Stomach smooth muscle (tissue), 2 donors: ENCODE results near the gene MBNL2.

Experiments used
- H3K27ac ChIP-seq: one replicate; pipeline ENCODE4 v1.7.0; 2013; ENCODE audit warnings: mild to moderate bottlenecking, low read length, inconsistent platforms
- H3K27me3 ChIP-seq, 2 donors: one replicate each; pipeline ENCODE4 v1.7.0; 2013; ENCODE audit warnings: low read length in 2 of 2; ENCODE audit not compliant: insufficient read depth in 2 of 2, control insufficient read depth in 1 of 2
- H3K36me3 ChIP-seq, 2 donors: one replicate each; pipeline ENCODE4 v1.7.0; 2013; ENCODE audit warnings: low read length in 2 of 2; ENCODE audit not compliant: control insufficient read depth in 2 of 2, insufficient read depth in 2 of 2
- H3K4me1 ChIP-seq: one replicate; pipeline ENCODE4 v1.7.0; 2013; ENCODE audit warnings: low read length; ENCODE audit not compliant: control insufficient read depth, insufficient read depth
- H3K4me3 ChIP-seq, 2 donors: one replicate each; pipeline ENCODE4 v1.7.0; 2013; ENCODE audit warnings: low read length in 2 of 2
- H3K9ac ChIP-seq, 2 donors: one replicate each; pipeline ENCODE4 v1.7.0; 2013; ENCODE audit warnings: low read length in 2 of 2, mild to moderate bottlenecking in 1 of 2
- H3K9me3 ChIP-seq, 2 donors: one replicate each; pipeline ENCODE4 v1.7.0; 2013; ENCODE audit warnings: low read length in 2 of 2; ENCODE audit not compliant: control insufficient read depth in 2 of 2
- donor health status: healthy.
- donor health status: Pancreatic carcinoma.

Gene MBNL2

DNA sequence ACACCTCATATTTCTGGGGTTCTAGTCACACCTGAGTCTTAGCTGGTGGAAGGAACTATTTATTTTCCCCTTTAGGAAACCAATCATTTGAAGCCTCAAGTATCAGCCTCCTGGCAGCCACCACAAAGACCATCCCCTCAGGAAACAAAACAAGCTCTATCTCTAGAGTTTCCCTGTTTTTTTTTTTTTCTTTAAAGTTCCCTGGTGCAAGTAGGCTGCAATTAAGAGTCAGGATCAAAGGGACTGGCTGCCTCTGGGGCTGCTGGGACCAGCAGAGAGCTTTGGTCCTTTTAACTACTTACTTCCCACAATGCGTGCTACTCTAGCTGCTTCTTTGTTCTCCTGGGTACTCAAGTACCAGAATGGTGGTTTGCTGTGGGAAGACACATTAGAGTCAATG is 11.4 kb downstream of the MBNL2 start:
- Histone ChIP-seq H3K27me3 (no peaks in the 10 kb centered on the region), H3K9ac (no peak overlapping the region), H3K4me1 (peaks cover 59% of the 10 kb centered on the region), H3K9me3 (no peaks in the 10 kb centered on the region), H3K4me3 (no peak overlapping the region), H3K27ac (peak overlapping the region; percentile 31), H3K36me3 (peaks cover 4 to 7% of the 10 kb centered on the region in 2 donors)

DNA sequence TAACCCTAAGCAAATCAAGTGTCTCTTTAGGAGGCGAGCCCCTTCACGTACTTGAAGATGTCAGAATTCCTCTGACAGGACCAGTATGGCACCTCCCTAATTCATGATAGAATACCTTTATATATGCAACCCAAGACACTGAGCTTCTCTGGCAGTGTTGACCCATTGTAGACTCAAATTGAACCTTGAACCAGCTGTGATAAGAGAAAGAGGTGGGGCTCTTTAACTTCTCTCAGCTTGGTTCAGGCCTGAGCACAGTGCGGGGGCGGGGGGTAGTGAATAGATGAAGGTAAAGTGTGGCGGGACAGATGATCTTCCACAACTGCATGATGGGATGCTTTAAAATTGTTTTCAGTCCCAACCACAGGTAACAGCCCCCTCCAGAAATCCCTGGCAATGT is 12.1 kb downstream of the MBNL2 start:
- Histone ChIP-seq H3K27ac (peak overlapping the region; percentile 31), H3K4me1 (peaks cover 64% of the 10 kb centered on the region), H3K9me3 (no peaks in the 10 kb centered on the region), H3K27me3 (no peaks in the 10 kb centered on the region), H3K4me3 (peak overlapping the region in 1 of 2 donors; percentile 69), H3K36me3 (peaks cover 4 to 7% of the 10 kb centered on the region in 2 donors), H3K9ac (no peak overlapping the region)

DNA sequence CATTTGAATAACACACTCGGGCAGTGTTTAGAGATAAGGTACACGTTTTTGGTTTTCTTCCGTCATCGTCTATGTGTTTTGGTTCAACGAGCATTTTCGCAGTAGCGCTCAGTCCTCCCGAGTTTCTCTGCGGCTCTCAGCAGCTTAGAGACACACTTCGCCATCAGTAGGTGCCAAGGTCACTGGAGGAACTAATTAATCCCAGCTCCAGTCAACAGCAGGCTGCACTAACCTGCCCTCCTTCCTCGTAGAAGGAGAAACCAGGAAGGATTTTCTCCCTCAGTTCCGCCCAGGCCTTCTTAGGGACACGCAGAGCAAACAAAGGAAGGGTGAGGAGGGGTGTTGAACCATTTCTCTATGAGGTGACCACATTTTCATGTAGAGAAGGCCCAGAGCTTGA is 12.6 kb downstream of the MBNL2 start:
- Histone ChIP-seq H3K9ac (peak overlapping the region; percentile 37 to 62), H3K9me3 (no peaks in the 10 kb centered on the region), H3K36me3 (peaks cover 4 to 7% of the 10 kb centered on the region in 2 donors), H3K4me3 (peak overlapping the region; percentile 23 to 69), H3K4me1 (peaks cover 65% of the 10 kb centered on the region), H3K27ac (peak overlapping the region; percentile 31), H3K27me3 (no peaks in the 10 kb centered on the region)

DNA sequence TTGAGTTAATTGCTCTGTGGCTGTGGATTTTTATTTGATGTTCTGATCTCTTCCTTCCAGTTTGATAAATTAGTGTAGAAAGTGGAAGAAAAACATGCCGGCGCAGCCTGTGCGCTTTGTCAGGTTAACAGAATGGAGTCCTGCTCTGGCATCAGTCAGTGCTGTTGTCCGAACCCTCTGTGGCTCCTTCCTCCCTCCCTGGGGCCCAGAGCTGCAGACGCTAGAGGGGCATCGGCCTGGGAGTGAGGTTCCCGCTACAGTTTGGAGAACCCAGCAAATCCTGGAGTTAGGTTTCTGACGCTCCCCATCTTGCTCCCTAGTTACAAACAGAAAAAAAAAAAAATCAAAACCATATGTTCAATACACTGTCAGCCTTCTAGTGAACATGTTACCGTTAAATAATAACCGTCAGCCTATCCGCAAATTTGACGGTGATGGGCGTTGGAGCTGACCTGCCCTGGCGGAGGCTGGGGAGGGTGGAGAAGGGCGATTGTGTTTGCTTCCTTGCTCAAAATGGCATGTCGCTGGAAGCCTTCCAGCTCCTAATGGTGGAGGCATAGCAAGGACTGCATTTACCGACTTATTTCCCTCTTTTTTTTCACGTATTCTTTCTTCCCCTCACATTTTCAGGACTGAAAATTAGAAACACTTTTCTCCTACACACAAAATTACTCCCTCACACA is 13.6 kb downstream of the MBNL2 start:
- Histone ChIP-seq H3K4me3 (peak overlapping the region; percentile 23 to 69), H3K4me1 (peaks cover 70% of the 10 kb centered on the region), H3K9me3 (no peaks in the 10 kb centered on the region), H3K9ac (peak overlapping the region; percentile 55 to 62), H3K27ac (peak overlapping the region; percentile 31), H3K36me3 (peaks cover 4 to 7% of the 10 kb centered on the region in 2 donors), H3K27me3 (no peaks in the 10 kb centered on the region)

DNA sequence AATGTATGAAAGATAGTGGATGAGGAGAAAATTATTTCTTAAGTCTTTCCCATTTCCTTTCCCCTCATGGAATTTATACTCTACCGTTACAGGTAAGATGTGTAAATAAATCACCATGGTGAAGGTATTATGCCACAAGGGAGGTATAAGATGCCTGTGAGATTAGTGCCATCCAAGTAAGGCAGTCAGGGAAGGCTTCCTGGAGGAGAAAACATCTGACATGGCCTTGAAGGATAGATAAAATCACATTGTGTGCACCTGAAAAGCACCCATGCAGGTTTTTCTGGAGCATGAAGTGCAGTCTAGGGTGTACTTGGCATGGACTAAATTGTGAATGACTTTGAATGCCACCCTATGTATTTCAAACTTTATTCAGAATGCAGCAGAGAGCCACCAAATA is 15.3 kb downstream of the MBNL2 start:
- peaks cover 69% of the 10 kb centered on the region for H3K4me1 ChIP-seq
- H3K4me3 ChIP-seq, result no peak overlapping the region
- H3K27me3 ChIP-seq, result no peaks in the 10 kb centered on the region
- H3K36me3 ChIP-seq, result peaks cover 0 to 2% of the 10 kb centered on the region in 2 donors
- H3K9me3 ChIP-seq, result no peaks in the 10 kb centered on the region
- peak overlapping the region; percentile 74 for H3K27ac ChIP-seq
- H3K9ac ChIP-seq, result no peak overlapping the region

DNA sequence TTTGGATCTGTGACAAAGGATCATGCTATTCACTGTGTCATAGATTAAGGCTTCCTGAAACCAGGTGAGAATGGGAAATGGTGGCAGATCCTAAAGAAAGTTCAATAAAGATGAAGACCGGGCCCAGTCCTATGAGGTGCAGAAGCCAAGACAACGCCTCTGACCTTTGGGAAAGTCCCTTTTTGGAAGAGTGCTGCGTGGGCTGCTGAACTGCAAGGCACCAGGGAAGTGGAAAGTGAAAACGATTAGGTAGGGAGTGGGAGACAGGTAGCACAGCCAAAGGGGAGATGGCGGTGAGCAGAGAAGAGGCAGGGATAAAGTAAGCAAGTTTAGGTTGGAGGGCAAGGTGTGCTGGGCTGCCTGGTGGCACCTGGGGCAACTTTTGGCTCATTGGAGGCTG is 16.3 kb downstream of the MBNL2 start:
- Histone ChIP-seq H3K36me3 (peaks cover 0 to 2% of the 10 kb centered on the region in 2 donors), H3K27ac (peak overlapping the region; percentile 74), H3K4me1 (peaks cover 73% of the 10 kb centered on the region), H3K9ac (no peak overlapping the region), H3K27me3 (no peaks in the 10 kb centered on the region), H3K4me3 (no peak overlapping the region), H3K9me3 (no peaks in the 10 kb centered on the region)

- Histone ChIP-seq H3K4me1 (peaks cover 69% of the 10 kb centered on the region), H3K36me3 (peaks cover 0 to 2% of the 10 kb centered on the region in 2 donors), H3K9ac (peak overlapping the region in 1 of 2 donors; percentile 17), H3K27ac (peak overlapping the region; percentile 74), H3K4me3 (no peak overlapping the region), H3K9me3 (no peaks in the 10 kb centered on the region), H3K27me3 (no peaks in the 10 kb centered on the region)
Measured at GRCh38 chr13:97238883-97239282, 16.8 kb downstream of the MBNL2 start.

DNA sequence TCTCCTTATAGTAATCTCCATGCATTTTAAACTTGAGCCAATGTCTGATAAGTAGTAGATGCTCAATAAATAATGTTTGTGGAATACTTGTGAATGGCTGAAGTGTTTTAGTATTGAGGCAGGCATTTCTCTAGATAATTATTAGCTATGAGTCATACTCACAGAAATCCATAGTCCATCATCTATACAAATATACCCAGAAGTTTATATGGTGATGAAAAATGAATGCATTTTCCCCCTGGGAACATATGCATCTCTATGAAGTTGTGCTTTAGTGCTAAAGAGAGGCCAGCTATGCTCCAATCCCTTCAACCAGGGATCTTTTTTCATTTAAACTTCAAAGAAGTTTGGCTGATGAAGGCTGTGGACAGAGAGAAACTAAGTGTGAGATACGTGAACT is 17.2 kb downstream of the MBNL2 start:
- Histone ChIP-seq H3K9me3 (no peaks in the 10 kb centered on the region), H3K36me3 (peaks cover 0 to 2% of the 10 kb centered on the region in 2 donors), H3K27ac (peak overlapping the region; percentile 74), H3K4me1 (peaks cover 64% of the 10 kb centered on the region), H3K9ac (peak overlapping the region in 1 of 2 donors; percentile 17), H3K4me3 (no peak overlapping the region), H3K27me3 (no peaks in the 10 kb centered on the region)

DNA sequence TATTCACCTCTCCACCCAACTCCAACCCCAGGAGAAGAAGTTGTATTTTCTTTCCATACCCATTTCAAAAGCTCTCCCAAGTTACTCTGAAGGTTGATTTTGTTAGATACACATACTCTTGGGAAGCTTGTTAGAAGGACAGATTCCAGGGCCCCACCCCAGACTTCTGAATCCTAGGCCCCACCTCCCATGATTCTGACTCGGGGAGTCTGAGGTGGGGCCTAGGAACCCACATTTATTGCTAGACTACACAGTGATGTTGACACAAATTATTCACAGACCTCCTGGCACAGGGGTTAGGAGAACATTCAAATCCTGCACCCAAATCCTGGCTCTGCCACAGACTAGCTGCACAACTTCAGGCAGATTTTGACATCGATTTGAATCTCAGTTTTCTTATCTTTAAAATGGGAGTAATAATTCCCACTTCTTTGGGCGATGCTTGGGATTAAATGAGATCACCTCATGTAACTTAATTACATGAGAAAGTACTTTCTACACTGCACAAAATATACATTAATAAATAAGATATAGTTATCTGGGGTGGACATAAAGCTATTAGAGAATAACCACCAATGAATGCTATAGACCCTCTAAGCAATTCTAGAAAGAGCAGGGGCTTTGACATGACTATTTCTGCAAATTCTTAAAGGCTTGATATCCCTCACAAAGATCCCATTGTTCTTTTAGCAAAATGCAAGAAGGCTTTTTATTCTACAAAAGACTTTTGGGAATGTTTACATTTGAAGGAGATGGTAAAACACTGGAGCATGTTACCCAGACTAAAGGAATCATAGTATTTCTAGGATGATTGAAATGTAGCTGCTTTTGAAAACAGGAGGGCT is 18.0 kb downstream of the MBNL2 start:
- Histone ChIP-seq H3K36me3 (peaks cover 0 to 2% of the 10 kb centered on the region in 2 donors), H3K27me3 (no peaks in the 10 kb centered on the region), H3K4me1 (peaks cover 60% of the 10 kb centered on the region), H3K9ac (no peak overlapping the region), H3K9me3 (no peaks in the 10 kb centered on the region), H3K27ac (peak overlapping the region; percentile 74), H3K4me3 (no peak overlapping the region)

DNA sequence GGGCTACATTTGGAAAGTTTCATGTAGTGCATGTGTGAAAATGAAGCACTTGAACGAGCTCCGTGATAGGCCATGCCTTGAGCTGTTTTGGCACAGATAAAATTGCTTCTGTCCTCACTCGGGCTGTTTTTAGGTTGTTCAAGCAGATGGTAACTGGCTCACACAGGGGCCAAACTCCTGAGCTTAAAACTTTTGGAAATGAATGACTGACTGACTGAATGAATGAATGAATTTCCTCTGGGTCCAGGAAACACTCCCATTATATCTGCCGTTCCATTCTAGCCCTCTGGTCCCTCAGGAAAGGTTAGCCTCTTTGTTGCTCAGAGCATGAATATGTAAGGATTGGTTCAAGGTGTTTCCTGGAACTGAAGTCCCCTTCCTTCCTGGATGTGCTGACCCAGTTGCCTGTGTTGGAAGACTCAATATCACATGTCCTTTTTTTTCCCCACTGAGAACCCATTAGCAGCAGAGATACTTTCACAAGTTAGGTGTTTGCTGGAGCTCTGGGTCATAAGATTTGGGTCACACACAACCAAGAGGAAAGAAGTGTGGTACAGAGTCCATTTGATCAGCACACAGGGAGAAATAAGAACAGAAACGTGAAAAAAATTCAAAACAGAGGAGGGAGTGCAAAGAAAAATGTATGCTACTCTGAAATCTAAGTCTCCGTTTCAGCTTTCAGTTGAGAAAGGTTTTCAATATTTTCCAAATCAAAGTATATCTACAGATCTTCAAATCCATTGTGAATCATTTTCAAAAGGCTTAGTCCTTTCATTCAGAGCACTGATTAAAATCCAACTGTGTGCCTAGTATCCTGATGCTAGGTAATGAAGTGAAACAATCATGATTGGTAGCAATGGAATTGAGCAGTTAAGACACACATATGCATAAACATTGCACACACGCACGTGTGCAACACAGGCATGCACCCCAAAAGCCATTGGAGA is 18.9 kb downstream of the MBNL2 start:
- Histone ChIP-seq H3K36me3 (peaks cover 0 to 2% of the 10 kb centered on the region in 2 donors), H3K27ac (peak overlapping the region; percentile 32), H3K4me3 (no peak overlapping the region), H3K27me3 (no peaks in the 10 kb centered on the region), H3K9me3 (no peaks in the 10 kb centered on the region), H3K4me1 (peaks cover 51% of the 10 kb centered on the region), H3K9ac (no peak overlapping the region)
